Fibroblast of lung (primary cell): ENCODE data around the gene TMEM19. TPM values are rescaled to one million over a fixed set of nuclear protein-coding genes. Genes with fewer than 3 reads are reported as not detected.

Experiments used
- DNase-seq, 2 donors: peaks; one replicate each; pipeline versions ENCODE4 v3.0.0 to v3.0.0-alpha.2; 2010; ENCODE audit warnings: low read depth in 2 of 2
- H2AFZ ChIP-seq: 2 replicates; pipeline ENCODE4 v1.5.1; 2012; ENCODE audit warnings: low read length, control low read depth, inconsistent platforms
- H3K27ac ChIP-seq: 2 replicates; pipeline ENCODE4 v1.5.1; 2011; ENCODE audit warnings: low read length, control low read depth; ENCODE audit not compliant: insufficient read depth
- H3K27me3 ChIP-seq: 2 replicates; pipeline ENCODE4 v1.5.1; 2011; ENCODE audit warnings: mild to moderate bottlenecking, low read length; ENCODE audit not compliant: control insufficient read depth, insufficient read depth
- H3K36me3 ChIP-seq: 2 replicates; pipeline ENCODE4 v1.5.1; 2011; ENCODE audit warnings: low read length; ENCODE audit not compliant: control insufficient read depth, insufficient read depth
- H3K4me1 ChIP-seq: 2 replicates; pipeline ENCODE4 v1.5.1; 2011; ENCODE audit warnings: low read length; ENCODE audit not compliant: control insufficient read depth, insufficient read depth; ENCODE audit errors: extremely low read depth
- H3K4me2 ChIP-seq: 2 replicates; pipeline ENCODE4 v1.5.1; 2011; ENCODE audit warnings: low read length, control low read depth; ENCODE audit not compliant: insufficient read depth; ENCODE audit errors: extremely low read depth
- H3K4me3 ChIP-seq, 4 experiments: fragments of 200-600 bp in 1 of 4; sonication (generic) in 1 of 4; replicated peaks in 1 of 4; 2 replicates each; pipeline ENCODE4 v1.5.1; 2011 to 2016; ENCODE audit warnings: low read length in 4 of 4, low read depth in 3 of 4, mild to moderate bottlenecking in 3 of 4, control low read depth in 2 of 4, inconsistent platforms in 1 of 4, mixed read lengths in 1 of 4; ENCODE audit not compliant: insufficient read depth in 1 of 4; ENCODE audit errors: control extremely low read depth in 1 of 4
- H3K79me2 ChIP-seq: 2 replicates; pipeline ENCODE4 v1.5.1; 2012; ENCODE audit warnings: mild to moderate bottlenecking, low read length, inconsistent platforms; ENCODE audit not compliant: control insufficient read depth, insufficient read depth
- H3K9ac ChIP-seq: 2 replicates; pipeline ENCODE4 v1.5.1; 2011; ENCODE audit warnings: mild to moderate bottlenecking, low read length, control low read depth; ENCODE audit not compliant: insufficient read depth
- H3K9me3 ChIP-seq: 2 replicates; pipeline ENCODE4 v1.5.1; 2012; ENCODE audit warnings: low read depth, low read length; ENCODE audit not compliant: control insufficient read depth, insufficient read depth
- H4K20me1 ChIP-seq: 2 replicates; pipeline ENCODE4 v1.5.1; 2011; ENCODE audit warnings: low read length; ENCODE audit not compliant: control insufficient read depth, insufficient read depth; ENCODE audit errors: extremely low read depth
- CTCF ChIP-seq, 2 donors: IDR thresholded peaks in 1 of 2; conservative IDR thresholded peaks in 1 of 2; 1 replicate in 1 of 2; 2 replicates in 1 of 2; pipeline ENCODE4 v1.5.1; 2011 to 2012; ENCODE audit warnings: low read length in 2 of 2, control low read depth in 1 of 2, inconsistent platforms in 1 of 2, low read depth in 1 of 2, mild to moderate bottlenecking in 1 of 2
- EZH2 ChIP-seq: IDR thresholded peaks from 2 replicates; pipeline ENCODE4 v1.5.1; 2012; ENCODE audit warnings: low read length, control low read depth, mild to moderate bottlenecking; ENCODE audit errors: missing control alignments
- polyA plus RNA-seq, 2 donors: library from polyadenylated mRNA; depleted of rRNA in 1 of 2; stranded (reverse) in 1 of 2; unstranded in 1 of 2; fragments of >200 nt; gene quantifications; 2 replicates each; pipeline ENCODE4 v1.2.1, GENCODE V29; 2011 to 2012; ENCODE audit warnings: missing spikeins in 1 of 2
- total RNA-seq: library from RNA; depleted of rRNA; stranded (reverse); fragments of >200 nt; gene quantifications from 2 replicates; pipeline ENCODE4 v1.2.1, GENCODE V29; 2014

The TMEM19 gene
- total and polyA plus RNA-seq, 2 donors (not counting 1 experiment from before 2014, with no cell fraction given) = 19.6 to 25.1 TPM

- Histone ChIP-seq H3K27ac (no peak overlapping the region), H3K4me2 (no peak overlapping the region), H3K4me1 (no peaks in the 10 kb centered on the region), H3K4me3 (no peak overlapping the region), H4K20me1 (no peaks in the 10 kb centered on the region), H2AFZ (no peak overlapping the region), H3K36me3 (peaks cover 4% of the 10 kb centered on the region), H3K9me3 (no peaks in the 10 kb centered on the region), H3K27me3 (no peaks in the 10 kb centered on the region), H3K9ac (no peak overlapping the region), H3K79me2 (peaks cover 86% of the 10 kb centered on the region)
- DNase-seq = no peak
- TF ChIP-seq EZH2 (no peak), CTCF (conservative IDR thresholded peaks at IDR 0.05 in 1 of 2, IDR thresholded peaks at IDR 0.05 in 1 of 2; ENCODE audit: low read depth in 1 of 2, low read length in 2 of 2) (no peak)
These were observed 32.7 kb upstream of the TMEM19 start for GRCh38 chr12:71653137-71653536.

GRCh38 chr12:71654200-71654599, 31.7 kb upstream of the TMEM19 start:
- no peak for TF ChIP-seq EZH2
- H3K4me1 ChIP-seq = no peaks in the 10 kb centered on the region
- H3K4me2 ChIP-seq = no peak overlapping the region
- no peaks in the 10 kb centered on the region for H3K27me3 ChIP-seq
- no peak overlapping the region for H3K27ac ChIP-seq
- no peak for DNase-seq
- no peak overlapping the region for H2AFZ ChIP-seq
- H4K20me1 ChIP-seq = no peaks in the 10 kb centered on the region
- no peak overlapping the region for H3K4me3 ChIP-seq
- no peaks in the 10 kb centered on the region for H3K9me3 ChIP-seq
- H3K79me2 ChIP-seq = peaks cover 86% of the 10 kb centered on the region
- H3K9ac ChIP-seq = no peak overlapping the region
- peaks cover 6% of the 10 kb centered on the region for H3K36me3 ChIP-seq

- Histone ChIP-seq H3K27ac (no peak overlapping the region), H3K4me3 (no peak overlapping the region), H3K4me2 (peak overlapping the region; percentile 37), H3K9me3 (no peaks in the 10 kb centered on the region), H3K36me3 (peaks cover 6% of the 10 kb centered on the region), H3K4me1 (no peaks in the 10 kb centered on the region), H3K27me3 (no peaks in the 10 kb centered on the region), H4K20me1 (no peaks in the 10 kb centered on the region), H3K79me2 (peaks cover 87% of the 10 kb centered on the region), H2AFZ (no peak overlapping the region), H3K9ac (no peak overlapping the region)
- no peak for DNase-seq
- no peak for TF ChIP-seq EZH2
- no peak for TF ChIP-seq CTCF (conservative IDR thresholded peaks at IDR 0.05 in 1 of 2, IDR thresholded peaks at IDR 0.05 in 1 of 2; ENCODE audit: low read depth in 1 of 2, low read length in 2 of 2)
These were observed 30.4 kb upstream of the TMEM19 start for GRCh38 chr12:71655495-71655894.
